Measurements from ENCODE around the gene DNAJB9. TPM values are rescaled to one million over a fixed set of nuclear protein-coding genes. Genes with fewer than 3 reads are reported as not detected.

The DNAJB9 gene
- total and polyA plus RNA-seq, 9 of the 15 experiments (the other 6 are each of a cell fraction or from before 2014, with no cell fraction given), result 4.3 to 34.2 (median 9.6) TPM

GRCh38 chr7:108598914-108599580 is 29.4 kb downstream of the DNAJB9 start:
- FAIRE-seq (no peak), ATAC-seq (no peak), DNase-seq (ENCODE audit: extremely low read depth in 1 of 4, low spot score in 3 of 4) (no peak)
- no peaks in the 10 kb centered on the region for H3K36me3 ChIP-seq (ENCODE audit: control insufficient read depth, insufficient read depth, low read length)
- H3K9ac ChIP-seq (ENCODE audit: insufficient read depth in 1 of 2, low read depth in 2 of 2, low read length in 2 of 2), result no peak overlapping the region
- no peak overlapping the region for H3K4me3 ChIP-seq
- H4K20me1 ChIP-seq (replicated peaks; ENCODE audit: control insufficient read depth, insufficient read depth, low read length), result no peaks in the 10 kb centered on the region
- ChIA-PET POLR2A (no interaction called here), CTCF (ENCODE audit: low intra/inter-chr PET ratio) (no interaction called here)
- no peak overlapping the region for H3K27ac ChIP-seq (ENCODE audit: extremely low read depth, low read depth, low read length)
- intact Hi-C loops (cut with micrococcal nuclease), result no loop called here
- in situ Hi-C loops (cut with MboI), result no loop called here
- H3K27me3 ChIP-seq (ENCODE audit: control insufficient read depth in 2 of 2, insufficient read depth in 2 of 2, low read length in 2 of 2), result peaks cover 26 to 45% of the 10 kb centered on the region in 2 experiments
- no TSS peak for BruUV-seq (replicated peaks)
- no peaks in the 10 kb centered on the region for H3K79me2 ChIP-seq (ENCODE audit: control insufficient read depth, insufficient read depth, low read length)
- TF ChIP-seq EZH2 (IDR thresholded peaks at IDR 0.05; ENCODE audit: borderline replicate concordance, low read depth, low read length) (peak; percentile 58; the same call in 1 of the 2 replicates), KHSRP (IDR thresholded peaks at IDR 0.05) (no peak)
- H2AFZ ChIP-seq (ENCODE audit: low read depth, low read length), result no peak overlapping the region
- peaks cover 0 to under 1% of the 10 kb centered on the region in 2 experiments; a peak in 1 of 5 replicates for H3K4me1 ChIP-seq (replicated peaks in 1 of 2; ENCODE audit: control insufficient read depth in 2 of 2, insufficient read depth in 2 of 2, low read length in 2 of 2)
- H3K4me2 ChIP-seq (ENCODE audit: insufficient read depth, low read length), result no peak overlapping the region
- H3K9me3 ChIP-seq (replicated peaks; ENCODE audit: control insufficient read depth, insufficient read depth, low read depth, low read length), result no peaks in the 10 kb centered on the region
- no peaks in the 10 kb centered on the region for H3K9me1 ChIP-seq (ENCODE audit: control insufficient read depth, insufficient read depth, low read length)
- 2% methylated on average over 6 of the region's 6 CpGs for WGBS (ENCODE audit: insufficient coverage, low coverage, missing lambda C conversion rate)

- WGBS (ENCODE audit: insufficient coverage, low coverage, missing lambda C conversion rate), result 0% methylated on average over 1 of the region's 1 CpG
- CTCF ChIA-PET (ENCODE audit: low intra/inter-chr PET ratio), result no interaction called here
- TF ChIP-seq, protein P1, sequence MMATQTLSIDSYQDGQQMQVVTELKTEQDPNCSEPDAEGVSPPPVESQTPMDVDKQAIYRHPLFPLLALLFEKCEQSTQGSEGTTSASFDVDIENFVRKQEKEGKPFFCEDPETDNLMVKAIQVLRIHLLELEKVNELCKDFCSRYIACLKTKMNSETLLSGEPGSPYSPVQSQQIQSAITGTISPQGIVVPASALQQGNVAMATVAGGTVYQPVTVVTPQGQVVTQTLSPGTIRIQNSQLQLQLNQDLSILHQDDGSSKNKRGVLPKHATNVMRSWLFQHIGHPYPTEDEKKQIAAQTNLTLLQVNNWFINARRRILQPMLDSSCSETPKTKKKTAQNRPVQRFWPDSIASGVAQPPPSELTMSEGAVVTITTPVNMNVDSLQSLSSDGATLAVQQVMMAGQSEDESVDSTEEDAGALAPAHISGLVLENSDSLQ (IDR thresholded peaks at IDR 0.05), result no peak
- TF ChIP-seq GTF2F1 (IDR thresholded peaks at IDR 0.05; ENCODE audit: low read depth, low read length), result no peak
- TF ChIP-seq HDAC3 (IDR thresholded peaks at IDR 0.05; ENCODE audit: borderline replicate concordance, partially characterized antibody), result no peak
- no peak for TF ChIP-seq PRPF4 (IDR thresholded peaks at IDR 0.05; ENCODE audit: insufficient read depth, low read depth, low read length, poor library complexity, severe bottlenecking)
- TF ChIP-seq, protein P2, sequence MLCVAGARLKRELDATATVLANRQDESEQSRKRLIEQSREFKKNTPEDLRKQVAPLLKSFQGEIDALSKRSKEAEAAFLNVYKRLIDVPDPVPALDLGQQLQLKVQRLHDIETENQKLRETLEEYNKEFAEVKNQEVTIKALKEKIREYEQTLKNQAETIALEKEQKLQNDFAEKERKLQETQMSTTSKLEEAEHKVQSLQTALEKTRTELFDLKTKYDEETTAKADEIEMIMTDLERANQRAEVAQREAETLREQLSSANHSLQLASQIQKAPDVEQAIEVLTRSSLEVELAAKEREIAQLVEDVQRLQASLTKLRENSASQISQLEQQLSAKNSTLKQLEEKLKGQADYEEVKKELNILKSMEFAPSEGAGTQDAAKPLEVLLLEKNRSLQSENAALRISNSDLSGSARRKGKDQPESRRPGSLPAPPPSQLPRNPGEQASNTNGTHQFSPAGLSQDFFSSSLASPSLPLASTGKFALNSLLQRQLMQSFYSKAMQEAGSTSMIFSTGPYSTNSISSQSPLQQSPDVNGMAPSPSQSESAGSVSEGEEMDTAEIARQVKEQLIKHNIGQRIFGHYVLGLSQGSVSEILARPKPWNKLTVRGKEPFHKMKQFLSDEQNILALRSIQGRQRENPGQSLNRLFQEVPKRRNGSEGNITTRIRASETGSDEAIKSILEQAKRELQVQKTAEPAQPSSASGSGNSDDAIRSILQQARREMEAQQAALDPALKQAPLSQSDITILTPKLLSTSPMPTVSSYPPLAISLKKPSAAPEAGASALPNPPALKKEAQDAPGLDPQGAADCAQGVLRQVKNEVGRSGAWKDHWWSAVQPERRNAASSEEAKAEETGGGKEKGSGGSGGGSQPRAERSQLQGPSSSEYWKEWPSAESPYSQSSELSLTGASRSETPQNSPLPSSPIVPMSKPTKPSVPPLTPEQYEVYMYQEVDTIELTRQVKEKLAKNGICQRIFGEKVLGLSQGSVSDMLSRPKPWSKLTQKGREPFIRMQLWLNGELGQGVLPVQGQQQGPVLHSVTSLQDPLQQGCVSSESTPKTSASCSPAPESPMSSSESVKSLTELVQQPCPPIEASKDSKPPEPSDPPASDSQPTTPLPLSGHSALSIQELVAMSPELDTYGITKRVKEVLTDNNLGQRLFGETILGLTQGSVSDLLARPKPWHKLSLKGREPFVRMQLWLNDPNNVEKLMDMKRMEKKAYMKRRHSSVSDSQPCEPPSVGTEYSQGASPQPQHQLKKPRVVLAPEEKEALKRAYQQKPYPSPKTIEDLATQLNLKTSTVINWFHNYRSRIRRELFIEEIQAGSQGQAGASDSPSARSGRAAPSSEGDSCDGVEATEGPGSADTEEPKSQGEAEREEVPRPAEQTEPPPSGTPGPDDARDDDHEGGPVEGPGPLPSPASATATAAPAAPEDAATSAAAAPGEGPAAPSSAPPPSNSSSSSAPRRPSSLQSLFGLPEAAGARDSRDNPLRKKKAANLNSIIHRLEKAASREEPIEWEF (CRISPR knock-in tag; IDR thresholded peaks at IDR 0.05), result no peak
- no peak for TF ChIP-seq ZNF561 (CRISPR knock-in tag; conservative IDR thresholded peaks at IDR 0.05)
Observed at GRCh38 chr7:108600399-108600798, 30.7 kb downstream of the DNAJB9 start.

More at GRCh38 chr7:108600399-108600798, 30.7 kb downstream of the DNAJB9 start:
- Histone ChIP-seq H3K9me3 (replicated peaks; ENCODE audit: control insufficient read depth, insufficient read depth, low read depth, low read length) (no peaks in the 10 kb centered on the region), H3K4me2 (ENCODE audit: insufficient read depth, low read length) (no peak overlapping the region), H3K4me3 (no peak overlapping the region), H4K20me1 (replicated peaks; ENCODE audit: control insufficient read depth, insufficient read depth, low read length) (no peaks in the 10 kb centered on the region), H3K9ac (ENCODE audit: insufficient read depth in 1 of 2, low read depth in 2 of 2, low read length in 2 of 2) (no peak overlapping the region), H3K27ac (ENCODE audit: extremely low read depth, low read depth, low read length) (no peak overlapping the region), H2AFZ (ENCODE audit: low read depth, low read length) (no peak overlapping the region), H3K4me1 (replicated peaks in 1 of 2; ENCODE audit: control insufficient read depth in 2 of 2, insufficient read depth in 2 of 2, low read length in 2 of 2) (peaks cover 0 to 11% of the 10 kb centered on the region in 2 experiments; a peak in 3 of 5 replicates), H3K36me3 (ENCODE audit: control insufficient read depth, insufficient read depth, low read length) (no peaks in the 10 kb centered on the region), H3K79me2 (ENCODE audit: control insufficient read depth, insufficient read depth, low read length) (no peaks in the 10 kb centered on the region), H3K27me3 (ENCODE audit: control insufficient read depth in 2 of 2, insufficient read depth in 2 of 2, low read length in 2 of 2) (peaks cover 23 to 41% of the 10 kb centered on the region in 2 experiments), H3K9me1 (ENCODE audit: control insufficient read depth, insufficient read depth, low read length) (no peaks in the 10 kb centered on the region)
- intact Hi-C loops (cut with micrococcal nuclease) (no loop called here), in situ Hi-C loops (cut with MboI) (no loop called here)
- no peak for DNase-seq (ENCODE audit: extremely low read depth in 1 of 4, low spot score in 3 of 4)
- ATAC-seq, result no peak
- POLR2A ChIA-PET, result no interaction called here
- no TSS peak for BruUV-seq (replicated peaks)
- no peak for FAIRE-seq

All from K562 (cell line).